Neural cell (in vitro differentiated cells): ENCODE measurements around the gene ADARB2. TPM values are rescaled to one million over a fixed set of nuclear protein-coding genes. Genes with fewer than 3 reads are reported as not detected.

Source experiments
- H2AFZ ChIP-seq: fragments of 200-600, 300-800 bp; sonication (generic), shearing (Covaris generic); 2 replicates; pipeline ENCODE4 v1.6.0; 2014; ENCODE audit warnings: low read depth, mild to moderate bottlenecking, antibody characterized with exemption, low read length, moderate library complexity
- H3F3A ChIP-seq: fragments of 200-600 bp; shearing (Covaris generic); 2 replicates; pipeline ENCODE4 v1.6.1; 2016; ENCODE audit warnings: mild to moderate bottlenecking, moderate library complexity, mixed read lengths, antibody characterized with exemption, low read length; ENCODE audit not compliant: insufficient read depth, poor library complexity, severe bottlenecking
- H3K27ac ChIP-seq: fragments of 200-600, 300-800 bp; sonication (generic), shearing (Covaris generic); 2 replicates; pipeline ENCODE4 v1.5.1; 2014; ENCODE audit warnings: mild to moderate bottlenecking, low read length, moderate library complexity
- H3K27me3 ChIP-seq: fragments of 300-800, 200-600 bp; sonication (generic), shearing (Covaris generic); 2 replicates; pipeline ENCODE4 v1.6.0; 2014; ENCODE audit warnings: mild to moderate bottlenecking, low read depth, low read length, moderate library complexity; ENCODE audit not compliant: insufficient read depth
- H3K36me3 ChIP-seq: fragments of 300-800, 200-600 bp; sonication (generic), shearing (Covaris generic); 2 replicates; pipeline ENCODE4 v1.5.1; 2014; ENCODE audit warnings: mild to moderate bottlenecking, antibody characterized with exemption, low read length, moderate library complexity; ENCODE audit not compliant: insufficient read depth
- H3K4me2 ChIP-seq: fragments of 300-800, 200-600 bp; sonication (generic), shearing (Covaris generic); 2 replicates; pipeline ENCODE4 v1.6.0; 2014; ENCODE audit warnings: mild to moderate bottlenecking, low read length
- H3K4me3 ChIP-seq: fragments of 300-800, 200-600 bp; sonication (generic), shearing (Covaris generic); 2 replicates; pipeline ENCODE4 v1.5.1; 2014; ENCODE audit warnings: mild to moderate bottlenecking, low read length, moderate library complexity
- H3K79me2 ChIP-seq: fragments of 200-600 bp; shearing (Covaris generic); replicated peaks from 2 replicates; pipeline ENCODE4 v1.6.0; 2014; ENCODE audit warnings: mild to moderate bottlenecking, low read length, moderate library complexity; ENCODE audit not compliant: insufficient read depth
- H3K9ac ChIP-seq: fragments of 300-800, 200-600 bp; sonication (generic), shearing (Covaris generic); 2 replicates; pipeline ENCODE4 v1.6.1; 2016; ENCODE audit warnings: mild to moderate bottlenecking, low read length, mixed read lengths
- H3K9me2 ChIP-seq: fragments of 200-600 bp; shearing (Covaris generic); 2 replicates; pipeline ENCODE4 v1.6.1; 2016; ENCODE audit warnings: mild to moderate bottlenecking, low read length, mixed read lengths; ENCODE audit not compliant: insufficient read depth
- H3K9me3 ChIP-seq: fragments of 200-600, 300-800 bp; sonication (generic), shearing (Covaris generic); 2 replicates; pipeline ENCODE4 v1.6.1; 2016; ENCODE audit warnings: mild to moderate bottlenecking, mixed run types, low read length, moderate library complexity, mixed read lengths
- H4K20me1 ChIP-seq: fragments of 200-600 bp; shearing (Covaris generic); 2 replicates; pipeline ENCODE4 v1.6.1; 2016; ENCODE audit warnings: mild to moderate bottlenecking, mixed run types; ENCODE audit not compliant: insufficient read depth
- CTCF ChIP-seq: fragments of 450-650 bp; IDR thresholded peaks from 2 replicates; pipeline ENCODE4 v1.5.1; 2014; ENCODE audit warnings: antibody characterized with exemption, mild to moderate bottlenecking, moderate library complexity; ENCODE audit not compliant: poor library complexity, severe bottlenecking
- EP300 ChIP-seq: fragments of 450-650 bp; conservative IDR thresholded peaks from 2 replicates; pipeline ENCODE4 v1.6.1; 2014; ENCODE audit warnings: antibody characterized with exemption, mild to moderate bottlenecking, moderate library complexity; ENCODE audit not compliant: poor library complexity, severe bottlenecking
- EZH2 ChIP-seq: fragments of 200-600, 300-800 bp; shearing (Covaris generic), sonication (generic); IDR thresholded peaks from 2 replicates; pipeline ENCODE4 v1.6.1; 2014; ENCODE audit warnings: antibody characterized with exemption, low read length, borderline replicate concordance, mild to moderate bottlenecking; ENCODE audit not compliant: insufficient read depth, poor library complexity, severe bottlenecking
- MXI1 ChIP-seq: fragments of 450-650 bp; conservative IDR thresholded peaks from 2 replicates; pipeline ENCODE4 v1.6.1; 2014; ENCODE audit warnings: antibody characterized with exemption, mild to moderate bottlenecking; ENCODE audit not compliant: poor library complexity, severe bottlenecking
- POLR2AphosphoS5 ChIP-seq: IDR thresholded peaks from 2 replicates; pipeline ENCODE4 v1.6.1; 2012
- RAD21 ChIP-seq: fragments of 450-650 bp; conservative IDR thresholded peaks from 2 replicates; pipeline ENCODE4 v1.6.1; 2014; ENCODE audit warnings: antibody characterized with exemption, mild to moderate bottlenecking, moderate library complexity
- REST ChIP-seq: IDR thresholded peaks from 2 replicates; pipeline ENCODE4 v1.6.1; 2012; ENCODE audit warnings: borderline replicate concordance
- SMC3 ChIP-seq: fragments of 450-650 bp; conservative IDR thresholded peaks from 2 replicates; pipeline ENCODE4 v1.6.1; 2014; ENCODE audit warnings: antibody characterized with exemption, mild to moderate bottlenecking, moderate library complexity; ENCODE audit not compliant: poor library complexity
- TAF1 ChIP-seq: IDR thresholded peaks from 2 replicates; pipeline ENCODE4 v1.6.1; 2012; ENCODE audit warnings: low read depth
- polyA plus RNA-seq: library from polyadenylated mRNA; depleted of rRNA; stranded (reverse); fragments of >200 nt; gene quantifications from 2 replicates; pipeline ENCODE4 v1.2.3, GENCODE V29; 2014

The ADARB2 gene
- polyA plus RNA-seq, 1 donor from 2014 or later: 3.6 TPM

GRCh38 chr10:1462994-1463633 is 274.2 kb downstream of the ADARB2 start:
- H3K9me3 ChIP-seq: no peaks in the 10 kb centered on the region
- H3K27ac ChIP-seq: no peak overlapping the region
- H3K36me3 ChIP-seq: no peaks in the 10 kb centered on the region
- no peak overlapping the region for H3K9ac ChIP-seq
- no peak for TF ChIP-seq SMC3
- no peak for TF ChIP-seq EZH2
- no peak for TF ChIP-seq POLR2AphosphoS5
- no peak for TF ChIP-seq REST
- TF ChIP-seq RAD21: no peak
- TF ChIP-seq CTCF: no peak
- TF ChIP-seq EP300: no peak
- H3K27me3 ChIP-seq: no peaks in the 10 kb centered on the region
- H3K79me2 ChIP-seq: no peaks in the 10 kb centered on the region
- H3K9me2 ChIP-seq: no peaks in the 10 kb centered on the region
- H3F3A ChIP-seq: peaks cover 3% of the 10 kb centered on the region
- no peak overlapping the region for H3K4me3 ChIP-seq
- no peak overlapping the region for H3K4me2 ChIP-seq
- H2AFZ ChIP-seq: no peak overlapping the region
- no peaks in the 10 kb centered on the region for H4K20me1 ChIP-seq

- no peaks in the 10 kb centered on the region for H3K9me2 ChIP-seq
- no peak overlapping the region for H3K4me3 ChIP-seq
- H2AFZ ChIP-seq: no peak overlapping the region
- no peaks in the 10 kb centered on the region for H3K79me2 ChIP-seq
- no peak overlapping the region for H3K9ac ChIP-seq
- H3K27ac ChIP-seq: no peak overlapping the region
- no peaks in the 10 kb centered on the region for H4K20me1 ChIP-seq
- peaks cover 3% of the 10 kb centered on the region for H3F3A ChIP-seq
- no peak overlapping the region for H3K4me2 ChIP-seq
- H3K9me3 ChIP-seq: no peaks in the 10 kb centered on the region
- TF ChIP-seq RAD21: no peak
- no peak for TF ChIP-seq CTCF
- no peak for TF ChIP-seq TAF1
- TF ChIP-seq REST: no peak
- no peak for TF ChIP-seq MXI1
- no peak for TF ChIP-seq EZH2
- no peak for TF ChIP-seq EP300
- TF ChIP-seq SMC3: no peak
- TF ChIP-seq POLR2AphosphoS5: no peak
- no peaks in the 10 kb centered on the region for H3K36me3 ChIP-seq
- H3K27me3 ChIP-seq: no peaks in the 10 kb centered on the region
These were observed 274.8 kb downstream of the ADARB2 start for GRCh38 chr10:1462521-1462920.
